Measurements from ENCODE around the gene EVPL. TPM values are rescaled to one million over a fixed set of nuclear protein-coding genes. Genes with fewer than 3 reads are reported as not detected.

The EVPL gene
- total and polyA plus RNA-seq, 2 donors (not counting 3 experiments of a cell fraction or from before 2014, with no cell fraction given), result not detected

GRCh38 chr17:75959839-75960511 lies 67.1 kb downstream of the EVPL start:
- no TSS peak for BruUV-seq (replicated peaks)
- Histone ChIP-seq H3K4me1 (ENCODE audit: control insufficient read depth, extremely low read depth, insufficient read depth, low read length) (no peaks in the 10 kb centered on the region), H3K79me2 (ENCODE audit: control insufficient read depth, insufficient read depth, low read length) (peaks cover 10% of the 10 kb centered on the region), H3K4me2 (ENCODE audit: insufficient read depth, low read length) (no peak overlapping the region), H3K9me1 (replicated peaks; ENCODE audit: control insufficient read depth, extremely low read depth, insufficient read depth, low read length) (no peaks in the 10 kb centered on the region), H3K9ac (replicated peaks; ENCODE audit: extremely low read depth, insufficient read depth, low read length) (no peak overlapping the region), H3K36me3 (ENCODE audit: control insufficient read depth in 2 of 2, extremely low read depth in 1 of 2, insufficient read depth in 2 of 2, low read length in 2 of 2) (peaks cover 5 to 11% of the 10 kb centered on the region in 2 experiments), H3K9me3 (replicated peaks; ENCODE audit: control insufficient read depth, insufficient read depth, low read length) (no peaks in the 10 kb centered on the region), H3K27ac (ENCODE audit: insufficient read depth, low read depth, low read length) (no peak overlapping the region), H3K27me3 (ENCODE audit: control insufficient read depth in 2 of 2, insufficient read depth in 2 of 2, low read length in 2 of 2) (no peaks in the 10 kb centered on the region), H3K4me3 (replicated peaks in 1 of 3; ENCODE audit: insufficient read depth in 1 of 3, low read depth in 1 of 3, low read length in 3 of 3) (no peak overlapping the region), H2AFZ (ENCODE audit: low read depth, low read length) (no peak overlapping the region), H4K20me1 (replicated peaks; ENCODE audit: control insufficient read depth, extremely low read depth, insufficient read depth, low read length) (no peaks in the 10 kb centered on the region)
- intact Hi-C loops (cut with micrococcal nuclease) (no loop called here), dilution Hi-C loops (cut with MboI; ENCODE audit: extremely low pct_ligation_motif_present, low sequenced_read_pairs) (no loop called here)
- no peak for TF ChIP-seq CTCF (IDR thresholded peaks at IDR 0.05; ENCODE audit: extremely low read depth in 1 of 2, insufficient read depth in 1 of 2, low read depth in 1 of 2, low read length in 2 of 2)
- FAIRE-seq, result no peak
- ChIA-PET POLR2A (no interaction called here), CTCF (interaction anchor here (0.5 to 1.1 kb wide), 2 partner anchors 9 to 55 kb away, joined by 3 to 4 read pairs; no protein-coding TSS in a partner anchor)
- no peak for DNase-seq (ENCODE audit: low read depth, low spot score)

GRCh38 chr17:75959051-75959838 lies 67.9 kb downstream of the EVPL start:
- Histone ChIP-seq H3K4me1 (ENCODE audit: control insufficient read depth, extremely low read depth, insufficient read depth, low read length) (no peaks in the 10 kb centered on the region), H3K4me3 (replicated peaks in 1 of 3; ENCODE audit: insufficient read depth in 1 of 3, low read depth in 1 of 3, low read length in 3 of 3) (no peak overlapping the region), H3K9me1 (replicated peaks; ENCODE audit: control insufficient read depth, extremely low read depth, insufficient read depth, low read length) (no peaks in the 10 kb centered on the region), H3K36me3 (ENCODE audit: control insufficient read depth in 2 of 2, extremely low read depth in 1 of 2, insufficient read depth in 2 of 2, low read length in 2 of 2) (peaks cover 5 to 12% of the 10 kb centered on the region in 2 experiments), H3K27ac (ENCODE audit: insufficient read depth, low read depth, low read length) (no peak overlapping the region), H2AFZ (ENCODE audit: low read depth, low read length) (no peak overlapping the region), H3K27me3 (ENCODE audit: control insufficient read depth in 2 of 2, insufficient read depth in 2 of 2, low read length in 2 of 2) (no peaks in the 10 kb centered on the region), H3K4me2 (ENCODE audit: insufficient read depth, low read length) (no peak overlapping the region), H4K20me1 (replicated peaks; ENCODE audit: control insufficient read depth, extremely low read depth, insufficient read depth, low read length) (no peaks in the 10 kb centered on the region), H3K9ac (replicated peaks; ENCODE audit: extremely low read depth, insufficient read depth, low read length) (no peak overlapping the region), H3K9me3 (replicated peaks; ENCODE audit: control insufficient read depth, insufficient read depth, low read length) (no peaks in the 10 kb centered on the region), H3K79me2 (ENCODE audit: control insufficient read depth, insufficient read depth, low read length) (peaks cover 10% of the 10 kb centered on the region)
- intact Hi-C loops (cut with micrococcal nuclease), result no loop called here
- FAIRE-seq, result no peak
- TF ChIP-seq MYC (IDR thresholded peaks at IDR 0.05; ENCODE audit: low read depth, low read length) (no peak), EZH2 (IDR thresholded peaks at IDR 0.05; ENCODE audit: borderline replicate concordance, low read depth, low read length, severe bottlenecking) (no peak), FOS (IDR thresholded peaks at IDR 0.05; ENCODE audit: borderline replicate concordance, insufficient read depth, low read length) (no peak), POLR2AphosphoS5 (IDR thresholded peaks at IDR 0.05; ENCODE audit: insufficient read depth, low read depth, low read length) (no peak)
- ChIA-PET CTCF (interaction anchor here (1.1 kb wide), 1 partner anchor 54 kb away, joined by 3 read pairs; no protein-coding TSS in a partner anchor), POLR2A (interaction anchor here (0.5 kb wide), 1 partner anchor 394 kb away, joined by 3 read pairs; the partner anchor contains the start of gene PRPSAP1)
- dilution Hi-C loops (cut with MboI; ENCODE audit: extremely low pct_ligation_motif_present, low sequenced_read_pairs), result no loop called here
- BruUV-seq (replicated peaks), result no TSS peak
- DNase-seq (ENCODE audit: low read depth, low spot score), result no peak
